ENCODE data around the gene ST14.
"Not testable (repeated sequence)": the region's sequence is repeated elsewhere in the genome, so short reads cannot be mapped to it uniquely, and the experiment has no call there.

ST14 gene

DNA sequence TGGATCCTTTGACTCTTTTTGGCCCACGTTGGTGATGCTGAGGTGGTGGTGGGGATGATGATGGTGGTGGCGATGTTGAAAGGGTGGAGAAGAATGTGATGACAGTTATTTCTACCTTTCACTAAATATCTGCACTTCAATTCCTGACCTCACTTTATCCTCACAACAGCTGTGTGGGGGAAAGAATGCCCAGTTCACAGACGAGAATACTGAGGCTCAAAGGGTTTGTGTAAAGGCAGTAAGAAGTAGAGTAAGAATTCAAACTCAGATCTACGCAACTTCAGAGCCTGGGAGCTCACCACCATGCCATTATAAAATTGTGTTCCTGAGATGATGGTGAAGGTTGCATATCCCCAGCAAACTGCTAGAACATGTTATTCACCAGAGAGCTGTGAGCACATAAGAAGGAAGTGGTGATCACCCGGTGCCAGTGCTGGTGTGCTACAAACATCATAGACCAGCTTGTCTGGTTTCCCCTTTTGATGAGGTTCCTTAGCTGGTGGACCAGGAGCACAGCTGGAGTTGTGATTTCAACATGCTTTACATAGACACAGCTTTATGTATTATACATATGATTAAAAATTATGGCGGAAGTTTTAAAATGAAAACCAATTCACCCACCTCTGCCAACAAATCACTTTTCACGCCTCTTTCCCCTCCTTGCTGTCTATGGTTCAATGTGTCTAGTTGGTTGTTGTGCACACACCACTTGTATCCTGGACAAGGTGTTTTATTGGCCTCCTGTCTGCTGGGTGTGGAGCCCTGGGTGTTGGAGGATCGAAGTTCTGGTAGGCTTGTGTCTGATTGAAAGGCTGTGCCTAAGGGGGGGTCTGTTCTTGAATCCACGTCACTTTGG, 6.2 kb downstream of the ST14 start:
- DNase-seq = no peak

DNA sequence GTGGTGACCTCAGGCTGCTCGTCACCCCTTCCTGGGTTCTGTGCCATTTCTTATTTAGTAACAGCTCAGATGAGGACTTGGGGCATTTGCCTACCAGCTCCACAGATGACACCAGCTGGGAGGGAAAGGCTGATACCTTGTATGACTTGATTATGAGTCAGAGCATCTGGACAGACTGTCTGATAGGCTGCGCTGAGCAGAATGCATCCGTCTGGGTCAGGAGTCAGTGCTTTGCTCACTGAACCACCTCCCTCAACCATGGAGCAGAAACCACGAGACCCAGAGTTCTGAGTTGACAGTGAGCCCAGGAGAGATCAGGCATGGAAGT, 6.8 kb downstream of the ST14 start:
- peak; percentile 69 to 83 for DNase-seq

DNA sequence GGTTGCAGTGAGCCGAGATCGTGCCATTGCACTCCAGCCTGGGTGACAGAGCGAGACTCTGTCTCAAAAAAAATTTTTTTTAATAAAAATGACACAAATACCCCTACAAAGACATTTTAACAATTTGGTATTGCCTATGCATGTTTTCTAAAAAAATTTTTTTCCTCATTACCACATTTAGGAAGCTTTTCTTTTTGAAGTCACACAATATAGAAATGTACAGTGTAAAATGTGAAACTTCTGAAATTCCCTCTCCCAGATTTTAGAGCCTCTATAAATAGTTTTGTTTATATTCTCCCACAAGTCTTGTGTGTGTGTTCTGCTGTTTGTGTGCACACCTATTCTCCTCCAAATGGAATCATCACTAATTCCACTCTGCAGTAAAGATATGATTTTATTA, 7.6 kb downstream of the ST14 start:
- DNase-seq = no peak

DNA sequence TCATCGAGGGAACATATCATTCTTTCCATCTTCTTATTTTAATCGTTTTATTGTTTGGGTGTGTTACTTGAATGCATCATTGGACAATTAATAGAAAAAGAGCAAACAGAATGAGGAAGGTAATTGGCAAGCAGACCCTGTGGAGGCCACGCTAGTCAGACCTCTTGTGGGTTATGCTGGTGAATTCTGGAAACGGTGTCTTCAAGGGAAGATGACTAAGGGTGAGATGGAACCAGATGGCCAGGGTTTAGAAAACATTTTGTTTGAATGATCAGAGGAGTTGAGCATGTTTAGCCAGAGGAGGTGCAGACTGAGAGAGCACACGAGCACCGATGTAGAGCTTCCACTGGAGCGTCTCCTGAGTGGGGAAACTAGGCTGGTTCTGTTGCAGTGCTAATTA, 8.5 kb downstream of the ST14 start:
- no peak for DNase-seq

DNA sequence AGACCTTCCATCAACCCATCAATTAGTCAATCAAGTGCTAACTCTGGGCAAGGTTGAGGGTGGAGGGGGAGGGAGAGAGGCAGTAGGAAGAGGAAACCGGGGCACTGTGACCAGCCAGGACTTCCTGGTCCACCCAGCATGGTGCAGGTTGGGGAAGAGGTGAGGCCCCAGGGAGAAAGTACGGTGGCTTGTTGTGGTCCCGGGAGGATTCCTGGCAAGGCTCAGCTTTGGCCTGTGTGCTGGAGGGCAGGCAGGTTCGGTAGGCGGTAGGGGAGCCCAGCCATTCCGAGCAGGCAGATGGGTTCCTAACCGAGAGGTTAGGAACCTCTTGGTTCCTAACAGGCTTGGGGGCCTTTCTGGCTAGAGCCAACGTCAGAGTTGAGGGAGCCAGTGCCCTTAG, 10.8 kb downstream of the ST14 start:
- DNase-seq = no peak

DNA sequence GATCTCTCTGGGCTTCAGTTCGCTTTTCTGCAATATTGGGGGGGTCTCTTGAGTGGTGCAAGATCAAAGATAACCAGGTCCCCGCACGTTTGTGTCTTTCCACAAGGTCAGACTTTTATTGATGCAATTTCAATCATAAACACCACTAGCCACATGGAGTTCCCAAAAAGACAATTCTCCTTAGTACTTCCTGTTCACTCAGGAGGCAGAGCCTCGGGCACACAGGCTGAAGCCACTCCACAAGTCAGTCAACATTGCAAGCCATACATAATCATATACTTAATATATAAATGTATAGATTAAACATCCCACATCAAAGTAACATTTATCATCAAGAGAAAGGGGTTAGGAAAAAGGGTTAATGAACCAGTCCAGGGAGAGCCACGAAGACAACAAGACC, 12.0 kb downstream of the ST14 start:
- DNase-seq = no peak

DNA sequence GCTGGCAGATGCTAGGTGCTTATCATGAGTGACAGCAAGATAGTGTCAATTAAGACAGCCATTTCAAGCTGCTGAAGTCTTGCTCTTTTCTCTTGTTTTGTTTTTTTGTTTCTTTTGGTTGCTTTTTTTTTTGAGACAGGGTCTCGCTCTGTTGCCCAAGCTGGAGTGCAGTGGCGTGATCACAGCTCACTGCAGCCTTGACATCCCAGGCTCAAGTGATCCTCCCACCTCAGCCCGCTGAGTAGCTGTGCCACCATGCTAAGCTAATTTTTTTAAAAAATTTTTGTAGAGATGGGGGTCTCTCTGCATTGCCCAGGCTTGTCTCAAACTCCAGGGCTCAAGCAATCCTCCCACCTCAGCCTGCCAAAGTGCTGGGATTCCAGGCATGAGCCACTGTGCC, 12.4 kb downstream of the ST14 start:
- DNase-seq = not testable (repeated sequence)

DNA sequence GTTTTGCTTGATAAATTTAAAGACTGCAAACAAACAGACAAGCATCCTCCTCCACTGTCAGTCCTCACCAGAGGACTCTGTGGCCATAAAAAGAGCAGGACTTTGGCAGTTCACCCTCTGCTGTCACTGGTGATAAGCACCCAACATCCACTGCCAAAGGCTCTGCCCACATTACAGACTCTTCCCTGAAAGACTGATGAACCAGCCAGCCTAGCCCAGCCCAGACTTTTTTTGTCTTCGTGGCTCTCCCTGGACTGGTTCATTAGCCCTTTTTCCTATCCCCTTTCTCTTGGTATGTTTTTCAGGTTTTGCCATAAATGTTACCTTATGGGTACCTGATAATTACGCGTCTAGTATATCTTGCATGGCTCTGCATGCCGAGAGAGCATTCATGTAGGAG, 15.1 kb downstream of the ST14 start:
- DNase-seq = no peak

DNA sequence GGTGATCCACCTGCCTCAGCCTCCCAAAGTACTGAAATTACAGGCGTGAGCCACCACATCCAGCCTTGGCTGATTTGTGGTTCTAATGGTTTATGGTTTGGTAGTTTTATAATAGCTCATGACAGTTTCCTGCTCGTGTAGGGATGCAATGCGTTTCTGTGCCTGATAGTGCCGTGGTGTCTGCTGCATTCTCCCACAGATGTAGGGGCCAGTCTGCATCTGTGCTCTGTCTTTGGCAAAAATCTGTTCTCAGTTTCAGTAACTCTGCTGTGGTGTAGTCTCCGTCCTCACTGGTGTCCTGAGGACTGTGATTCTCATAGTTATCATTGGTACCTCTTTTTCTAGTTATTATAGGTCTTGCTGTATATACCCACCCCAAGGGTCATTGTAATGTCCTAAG, 16.3 kb downstream of the ST14 start:
- DNase-seq = no peak

DNA sequence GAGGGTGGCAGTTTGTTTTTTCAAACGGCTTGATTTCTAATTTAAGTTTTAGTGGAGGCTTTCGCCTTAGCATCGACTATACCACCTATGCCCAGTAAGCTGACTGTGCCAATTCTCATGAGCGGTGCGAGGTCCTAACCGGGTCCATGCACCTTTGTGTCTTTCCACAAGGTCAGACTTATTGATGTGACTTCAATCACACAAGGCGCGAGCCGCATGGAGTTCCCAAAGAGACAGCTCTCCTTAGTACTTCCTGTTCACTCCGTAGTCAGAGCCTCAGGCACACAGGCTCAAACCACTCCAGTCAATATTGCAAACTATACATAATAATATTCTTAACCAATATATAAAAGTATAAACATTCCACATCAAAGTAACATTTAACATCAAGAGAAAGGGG, 18.2 kb downstream of the ST14 start:
- DNase-seq = no peak

DNA sequence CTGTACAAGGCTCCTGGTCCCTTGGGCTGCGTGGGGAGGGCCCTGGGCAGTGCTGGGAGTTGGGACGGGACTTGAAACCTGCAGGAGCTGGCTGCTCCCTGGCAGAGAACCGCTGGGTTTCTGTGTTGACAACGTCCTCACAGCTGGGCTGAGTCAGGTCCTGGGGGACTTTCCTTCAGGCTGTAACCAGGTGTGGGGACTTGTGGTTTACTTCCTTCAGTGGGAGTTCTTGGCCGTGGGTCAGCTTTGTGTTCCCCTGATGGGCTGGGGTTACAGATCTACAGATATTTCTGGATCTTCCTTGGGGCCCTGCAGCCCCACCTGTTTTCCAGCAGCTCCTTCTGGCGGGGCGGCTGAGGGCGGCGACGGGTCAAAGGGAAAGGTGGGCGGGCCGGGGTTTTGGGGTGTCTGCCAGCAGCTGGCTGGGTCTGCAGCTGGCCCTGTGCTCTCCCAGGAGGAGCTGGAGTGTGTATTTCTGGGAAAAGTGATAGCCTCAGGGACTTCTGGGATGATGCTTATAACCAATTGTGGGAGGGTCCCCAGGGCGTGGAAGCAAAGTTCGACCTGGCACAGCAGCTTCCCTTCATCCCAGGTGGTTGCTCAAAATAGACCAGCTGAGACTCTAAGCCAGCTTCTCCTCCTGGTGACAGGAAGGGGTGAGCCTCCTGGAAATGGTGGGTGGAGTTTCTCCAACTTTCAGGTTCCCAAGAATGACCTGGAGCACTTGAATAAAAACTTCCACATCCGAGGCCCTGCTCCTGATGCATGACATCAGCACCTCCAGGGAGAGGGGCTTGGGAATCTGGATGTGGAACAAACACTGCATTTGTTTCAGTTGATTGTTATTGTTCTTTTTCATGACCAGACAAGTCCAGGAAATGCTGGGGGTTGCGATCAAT, 19.1 kb downstream of the ST14 start:
- DNase-seq = no peak

DNA sequence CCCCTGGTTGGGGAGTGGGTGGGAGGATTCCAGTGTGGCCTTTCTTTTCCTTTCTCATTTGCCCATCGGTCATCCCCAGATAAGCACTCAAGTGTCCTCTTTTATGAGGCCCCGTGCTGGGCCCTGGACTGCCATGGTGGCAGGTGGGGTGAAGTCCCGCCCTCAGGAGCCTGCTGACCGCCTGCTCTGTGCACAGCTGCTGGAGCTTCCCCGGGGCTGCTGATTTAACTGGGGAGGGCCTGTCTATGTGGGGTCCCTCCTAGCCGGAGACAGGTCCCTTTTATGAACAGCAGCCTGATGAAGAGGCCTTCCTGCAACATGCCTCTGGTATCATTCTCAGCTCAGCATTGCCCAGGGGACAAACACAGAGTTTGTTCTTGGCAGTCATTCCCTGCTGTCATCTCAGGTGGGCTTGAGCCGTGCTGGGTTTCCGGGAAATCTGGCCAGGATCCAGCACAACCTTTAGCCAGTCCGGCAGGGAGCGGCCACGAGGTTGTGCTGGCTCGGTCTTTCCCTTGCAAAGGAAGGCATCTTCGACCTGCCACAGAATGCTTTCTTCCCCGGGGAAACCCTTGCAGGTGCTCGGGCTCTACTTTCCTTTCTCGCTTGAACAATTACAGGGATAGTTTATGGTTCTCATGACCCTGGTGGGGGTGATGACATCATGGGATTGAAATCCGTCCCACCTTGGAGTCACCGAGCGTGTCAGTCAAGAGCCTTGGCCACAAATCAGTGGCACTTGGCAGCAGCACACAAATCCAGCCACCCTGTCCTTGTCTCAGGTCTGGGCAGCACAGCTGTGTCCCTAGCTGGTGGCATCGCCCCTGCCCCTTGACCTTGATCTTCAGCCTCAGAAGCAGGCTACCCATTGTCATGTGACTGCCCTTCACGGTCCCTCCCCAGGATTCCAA, 20.1 kb downstream of the ST14 start:
- no peak for DNase-seq

DNA sequence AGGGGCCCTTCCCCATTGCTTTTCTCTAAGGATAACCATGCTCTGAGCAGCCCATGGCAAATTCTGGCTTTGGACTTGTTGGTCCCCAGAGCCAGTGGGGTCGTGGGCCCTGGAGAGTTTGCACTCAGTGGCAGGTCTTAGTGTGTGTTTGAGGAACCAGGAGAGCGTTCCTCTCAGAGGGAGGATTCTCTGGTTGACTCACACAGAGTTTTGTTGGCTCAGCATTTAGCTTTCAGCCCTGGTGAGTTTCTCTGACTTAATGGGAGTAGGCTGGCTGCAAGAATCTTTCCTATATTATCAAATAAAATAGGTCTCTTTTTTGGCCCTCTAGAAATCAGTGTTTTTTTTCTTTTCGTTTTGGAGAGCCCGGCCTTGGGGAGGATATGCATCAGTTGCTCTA, 20.9 kb downstream of the ST14 start:
- no peak for DNase-seq

DNA sequence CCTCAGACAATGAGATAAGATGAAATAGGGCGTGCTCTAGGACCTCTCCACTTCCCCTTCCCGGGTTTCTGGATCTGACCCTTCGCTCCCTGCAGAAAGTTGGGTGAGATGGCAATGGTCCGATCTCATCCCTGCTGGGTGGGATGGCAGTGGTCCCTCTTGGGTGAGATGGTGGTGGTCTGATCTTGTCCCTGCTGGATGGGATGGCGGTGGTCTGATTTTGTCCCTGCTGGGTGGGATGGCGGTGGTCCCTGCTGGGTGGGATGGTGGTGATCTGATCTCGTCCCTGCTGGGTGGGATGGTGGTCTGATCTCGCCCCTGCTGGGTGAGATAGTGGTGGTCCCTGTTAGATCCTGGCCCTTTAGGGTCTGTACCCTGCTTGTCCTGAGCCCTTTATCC, 21.3 kb downstream of the ST14 start:
- DNase-seq = no peak

DNA sequence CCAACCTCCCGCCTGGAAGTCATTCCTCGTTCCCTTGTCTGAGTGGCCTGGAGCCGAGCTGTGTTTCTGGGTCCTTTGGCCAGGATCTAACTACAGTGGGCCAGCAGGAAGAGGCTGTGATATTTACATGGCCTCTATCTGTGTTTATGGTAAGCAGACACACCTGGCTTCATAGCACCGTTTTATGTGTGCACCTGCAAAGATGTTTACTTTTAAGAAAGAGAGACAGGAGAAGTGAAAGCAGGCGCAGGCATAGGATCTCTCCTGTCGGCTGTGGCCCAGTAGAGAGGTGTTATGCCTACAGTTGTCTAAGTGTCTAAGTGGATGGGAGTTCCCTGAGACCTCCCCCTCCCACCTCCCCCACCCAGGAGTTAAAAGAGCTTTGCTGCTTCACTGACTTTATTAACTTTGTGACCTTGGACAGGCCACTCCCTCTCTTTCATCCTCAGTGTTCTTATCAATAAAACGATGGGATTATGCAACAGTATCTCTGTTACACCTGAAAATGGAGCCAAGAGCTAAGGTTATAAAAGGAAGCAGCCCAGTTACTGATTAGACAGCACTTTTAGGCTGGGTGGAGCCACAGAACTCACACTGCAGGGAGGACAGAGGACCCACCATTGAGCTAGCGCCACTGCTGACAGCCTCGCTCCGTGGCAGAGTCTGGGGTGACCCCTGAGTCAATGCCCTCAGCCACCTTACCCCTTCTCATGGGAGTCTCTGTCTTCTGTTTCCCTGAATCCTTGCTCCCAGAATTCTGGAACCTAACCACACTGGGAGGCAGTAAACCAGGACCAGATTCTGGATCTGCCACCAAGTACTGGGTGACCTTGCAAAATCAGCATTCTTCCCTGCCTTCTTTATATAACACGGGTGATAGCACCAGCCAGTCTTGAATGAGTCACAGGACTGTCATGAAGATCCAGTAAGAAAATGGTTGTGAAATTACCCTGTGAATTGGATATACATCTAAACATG, 22.0 kb downstream of the ST14 start:
- DNase-seq = no peak

DNA sequence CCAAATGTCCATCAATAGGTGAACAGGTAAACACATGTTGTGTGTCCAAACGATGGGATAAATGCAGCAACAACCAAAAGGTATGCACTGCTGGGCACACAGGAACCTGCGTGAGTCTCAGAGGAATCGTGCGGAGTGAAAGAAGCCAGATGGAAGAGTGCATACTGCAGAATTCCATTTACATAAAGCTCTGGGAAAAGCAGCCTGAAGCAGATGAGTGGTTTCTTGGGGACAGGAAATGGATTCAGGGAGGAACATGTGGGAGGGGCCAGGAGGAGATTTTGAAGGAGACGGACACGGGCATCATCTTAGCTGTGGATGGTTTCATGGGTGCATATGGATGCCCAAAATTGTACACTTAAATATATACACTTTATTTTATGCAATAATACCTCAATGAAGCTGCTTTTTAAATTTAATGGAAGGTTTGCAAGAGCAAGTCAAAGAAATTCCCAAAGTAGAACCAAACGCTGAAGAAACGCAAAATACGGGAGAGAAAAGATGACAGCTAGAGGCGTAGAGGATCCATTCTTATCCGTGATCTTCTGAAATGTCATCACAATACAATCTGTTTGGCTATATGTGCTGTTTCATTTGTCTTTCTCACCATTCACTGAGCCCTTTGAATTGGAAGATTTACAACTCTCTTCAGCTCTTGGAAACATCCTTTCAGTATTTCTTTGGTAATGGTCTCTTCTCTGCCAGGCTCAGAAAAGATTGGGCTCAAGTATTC, 24.5 kb downstream of the ST14 start:
- DNase-seq = no peak

DNA sequence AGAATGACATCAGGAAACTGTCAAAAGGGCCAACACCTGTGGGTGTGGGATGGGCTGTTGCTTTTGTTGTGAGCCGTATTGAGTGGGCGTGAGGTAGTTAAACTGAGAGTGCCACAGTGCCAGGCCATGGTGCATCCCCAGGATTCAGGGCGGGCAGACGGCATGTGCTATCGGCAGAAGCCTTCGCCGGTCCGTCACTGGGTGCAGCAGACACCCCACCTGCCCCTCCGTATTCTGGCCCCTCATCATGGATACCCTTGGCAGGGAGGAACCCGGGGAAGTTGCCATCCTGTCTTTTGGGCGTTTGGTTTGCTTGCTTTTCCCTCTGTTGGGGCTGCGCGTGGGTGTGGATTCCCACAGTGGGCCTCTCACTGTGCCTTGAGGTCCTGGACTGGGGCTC, 27.5 kb downstream of the ST14 start:
- no peak for DNase-seq

DNA sequence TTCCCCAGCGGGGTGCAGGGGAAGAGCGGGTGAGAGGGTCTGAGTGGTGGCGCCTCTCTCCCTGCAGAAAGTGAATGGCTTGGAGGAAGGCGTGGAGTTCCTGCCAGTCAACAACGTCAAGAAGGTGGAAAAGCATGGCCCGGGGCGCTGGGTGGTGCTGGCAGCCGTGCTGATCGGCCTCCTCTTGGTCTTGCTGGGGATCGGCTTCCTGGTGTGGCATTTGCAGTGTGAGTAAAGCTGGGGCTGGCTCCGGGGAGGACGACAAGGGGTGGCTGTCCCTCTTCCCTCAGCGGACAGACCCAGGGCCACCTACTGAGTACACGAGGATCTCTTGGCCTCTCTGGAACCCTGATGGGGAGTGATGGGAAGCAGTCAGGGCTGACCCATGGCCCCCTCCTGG, 28.5 kb downstream of the ST14 start:
- no peak for DNase-seq

DNA sequence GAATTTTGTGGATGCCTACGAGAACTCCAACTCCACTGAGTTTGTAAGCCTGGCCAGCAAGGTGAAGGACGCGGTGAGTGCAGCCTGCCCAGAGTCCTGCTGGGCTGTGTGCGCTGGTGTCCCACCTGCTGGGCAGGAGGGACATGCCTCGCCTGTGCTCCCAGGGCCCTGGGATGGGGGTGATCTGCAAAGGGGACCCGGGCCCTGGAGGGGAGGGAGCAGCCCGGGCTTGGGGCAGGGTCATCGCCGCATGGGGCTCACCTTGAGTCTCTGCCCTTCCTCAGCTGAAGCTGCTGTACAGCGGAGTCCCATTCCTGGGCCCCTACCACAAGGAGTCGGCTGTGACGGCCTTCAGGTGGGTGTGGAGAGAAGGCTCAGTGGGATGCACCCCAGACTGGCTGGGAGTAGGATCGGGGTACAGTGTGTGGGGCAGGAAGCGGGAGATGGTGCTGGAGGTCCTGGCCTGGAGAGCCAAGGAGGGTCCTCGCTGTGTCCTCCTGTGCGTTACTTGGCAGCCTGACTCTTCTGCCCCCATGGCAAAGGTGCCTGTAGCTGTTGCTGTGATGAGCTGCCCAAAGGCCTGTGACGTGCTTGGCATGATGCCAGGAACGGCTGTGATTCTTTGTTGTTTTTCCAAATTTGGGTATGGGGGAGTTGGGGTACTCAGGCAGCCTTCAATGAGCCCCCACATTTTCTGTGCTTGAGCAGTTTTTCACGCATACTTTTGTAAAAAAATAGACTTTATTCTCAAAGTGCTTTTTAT, 29.2 kb downstream of the ST14 start:
- DNase-seq = no peak

DNA sequence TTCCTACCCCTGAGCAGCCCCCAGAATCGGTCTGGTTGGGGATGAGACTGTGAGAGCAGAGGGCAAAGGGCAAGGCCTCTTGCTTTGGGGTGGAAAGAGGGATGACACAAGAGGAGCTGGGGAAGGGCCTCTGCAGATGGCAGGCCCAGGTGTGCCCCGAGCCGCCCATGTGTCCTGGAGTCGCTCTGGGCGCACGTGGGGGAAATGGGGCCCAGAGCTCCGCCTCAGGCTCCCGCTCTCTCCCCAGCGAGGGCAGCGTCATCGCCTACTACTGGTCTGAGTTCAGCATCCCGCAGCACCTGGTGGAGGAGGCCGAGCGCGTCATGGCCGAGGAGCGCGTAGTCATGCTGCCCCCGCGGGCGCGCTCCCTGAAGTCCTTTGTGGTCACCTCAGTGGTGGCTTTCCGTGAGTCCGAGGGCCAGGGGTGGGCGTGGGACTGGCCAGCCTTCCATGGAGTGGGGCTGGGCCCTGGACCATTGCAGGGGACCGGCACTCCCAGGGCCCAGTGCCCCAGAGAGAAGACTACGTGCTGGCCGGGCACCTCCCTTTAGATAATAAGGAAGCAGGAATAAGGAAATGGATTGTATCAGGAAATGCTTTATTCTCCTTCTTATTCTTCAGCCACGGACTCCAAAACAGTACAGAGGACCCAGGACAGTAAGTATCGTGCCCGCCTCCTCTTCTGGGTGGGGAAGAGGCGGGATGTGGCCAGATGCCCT, 30.1 kb downstream of the ST14 start:
- no peak for DNase-seq
